ENCODE data around the gene SECISBP2L. TPM values are rescaled to one million over a fixed set of nuclear protein-coding genes. Genes with fewer than 3 reads are reported as not detected.

SECISBP2L gene
- polyA plus RNA-seq, 1 donor (not counting 4 experiments of a cell fraction or from before 2014, with no cell fraction given): 15.4 TPM

DNA sequence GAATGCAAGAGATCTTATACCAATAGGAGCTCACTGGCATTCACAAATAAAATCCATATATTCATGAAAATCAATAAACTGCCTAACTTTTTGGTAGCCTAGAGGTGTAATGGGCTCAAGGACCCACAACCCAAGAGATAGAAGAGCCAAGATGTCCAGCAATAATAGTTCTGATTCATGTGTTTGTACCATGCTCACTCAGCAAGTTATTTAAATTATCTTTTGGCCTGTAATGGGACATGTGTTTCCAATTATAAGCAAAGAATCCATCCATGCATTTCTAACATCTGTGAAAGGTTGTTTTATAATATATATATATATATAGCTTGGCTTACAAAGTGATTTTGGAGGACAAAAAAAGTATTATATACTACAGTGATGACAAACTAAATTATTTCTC, 52.9 kb downstream of the SECISBP2L start:
- Histone ChIP-seq H3K4me2 (ENCODE audit: control insufficient read depth, extremely low read depth, insufficient read depth, low read depth, low read length) (no peak overlapping the region), H3K36me3 (ENCODE audit: control insufficient read depth in 2 of 2, extremely low read depth in 1 of 2, insufficient read depth in 2 of 2, low read length in 2 of 2) (peaks cover 8% of the 10 kb centered on the region in 2 experiments)
- dilution Hi-C loops (cut with MboI; ENCODE audit: extremely low pct_ligation_motif_present, low sequenced_read_pairs): no loop called here

DNA sequence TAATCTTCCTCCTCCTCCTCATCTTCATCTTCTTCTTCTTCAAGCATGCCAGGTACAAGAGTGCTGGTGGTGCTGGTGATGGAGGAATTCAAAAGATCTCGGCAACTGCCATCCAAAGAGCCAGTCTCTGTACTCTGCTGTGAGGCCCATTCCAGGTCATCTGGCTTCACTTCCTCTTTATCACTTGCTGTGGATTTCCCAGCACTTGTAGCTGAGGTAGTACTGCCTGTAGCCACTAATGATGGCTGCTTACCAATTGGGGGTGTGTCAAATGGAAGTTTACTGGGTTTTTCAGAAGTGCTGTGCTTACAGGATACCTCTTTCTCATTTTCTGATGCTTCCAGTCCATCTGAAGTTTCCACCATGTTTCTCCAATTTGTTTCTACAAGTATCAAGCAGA, 53.7 kb downstream of the SECISBP2L start:
- TF ChIP-seq EZH2 (IDR thresholded peaks at IDR 0.05; ENCODE audit: low read length): no peak
- TF ChIP-seq, protein P1, sequence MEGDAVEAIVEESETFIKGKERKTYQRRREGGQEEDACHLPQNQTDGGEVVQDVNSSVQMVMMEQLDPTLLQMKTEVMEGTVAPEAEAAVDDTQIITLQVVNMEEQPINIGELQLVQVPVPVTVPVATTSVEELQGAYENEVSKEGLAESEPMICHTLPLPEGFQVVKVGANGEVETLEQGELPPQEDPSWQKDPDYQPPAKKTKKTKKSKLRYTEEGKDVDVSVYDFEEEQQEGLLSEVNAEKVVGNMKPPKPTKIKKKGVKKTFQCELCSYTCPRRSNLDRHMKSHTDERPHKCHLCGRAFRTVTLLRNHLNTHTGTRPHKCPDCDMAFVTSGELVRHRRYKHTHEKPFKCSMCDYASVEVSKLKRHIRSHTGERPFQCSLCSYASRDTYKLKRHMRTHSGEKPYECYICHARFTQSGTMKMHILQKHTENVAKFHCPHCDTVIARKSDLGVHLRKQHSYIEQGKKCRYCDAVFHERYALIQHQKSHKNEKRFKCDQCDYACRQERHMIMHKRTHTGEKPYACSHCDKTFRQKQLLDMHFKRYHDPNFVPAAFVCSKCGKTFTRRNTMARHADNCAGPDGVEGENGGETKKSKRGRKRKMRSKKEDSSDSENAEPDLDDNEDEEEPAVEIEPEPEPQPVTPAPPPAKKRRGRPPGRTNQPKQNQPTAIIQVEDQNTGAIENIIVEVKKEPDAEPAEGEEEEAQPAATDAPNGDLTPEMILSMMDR (optimal IDR thresholded peaks at IDR 0.05 in 1 of 3, IDR thresholded peaks at IDR 0.05 in 1 of 3, conservative IDR thresholded peaks at IDR 0.05 in 1 of 3; ENCODE audit: extremely low read depth in 1 of 3, insufficient read depth in 2 of 3, low read length in 3 of 3): no peak
- no peak for FAIRE-seq

More for the DNA sequence above, 52.9 kb downstream of the SECISBP2L start:
- DNase-seq (ENCODE audit: low read depth, low spot score) (no peak), FAIRE-seq (no peak)
- no peaks in the 10 kb centered on the region for H3K9me1 ChIP-seq (ENCODE audit: control insufficient read depth, extremely low read depth, insufficient read depth, low read length)
- no peak overlapping the region for H3K27ac ChIP-seq (ENCODE audit: control insufficient read depth, insufficient read depth, low read length)
- no peak overlapping the region for H3K9ac ChIP-seq (ENCODE audit: control insufficient read depth, extremely low read depth, insufficient read depth, low read length)
- H2AFZ ChIP-seq (ENCODE audit: control insufficient read depth, low read length): no peak overlapping the region
- no peaks in the 10 kb centered on the region for H3K27me3 ChIP-seq (ENCODE audit: control insufficient read depth, extremely low read depth, insufficient read depth, low read length)
- TF ChIP-seq EZH2 (IDR thresholded peaks at IDR 0.05; ENCODE audit: low read length): no peak
- TF ChIP-seq, protein P1 (optimal IDR thresholded peaks at IDR 0.05 in 1 of 3, IDR thresholded peaks at IDR 0.05 in 1 of 3, conservative IDR thresholded peaks at IDR 0.05 in 1 of 3; ENCODE audit: extremely low read depth in 1 of 3, insufficient read depth in 2 of 3, low read length in 3 of 3): no peak
- no peaks in the 10 kb centered on the region for H3K79me2 ChIP-seq (ENCODE audit: control insufficient read depth, insufficient read depth, low read length)
- H4K20me1 ChIP-seq (ENCODE audit: control insufficient read depth, extremely low read depth, insufficient read depth, low read length): no peaks in the 10 kb centered on the region
- H3K4me3 ChIP-seq (ENCODE audit: control insufficient read depth in 2 of 3, extremely low read depth in 1 of 3, insufficient read depth in 2 of 3, low read depth in 1 of 3, low read length in 3 of 3): no peak overlapping the region
- H3K9me3 ChIP-seq (ENCODE audit: control insufficient read depth, low read depth, low read length): no peaks in the 10 kb centered on the region
- H3K4me1 ChIP-seq (ENCODE audit: control insufficient read depth, extremely low read depth, insufficient read depth, low read length): no peaks in the 10 kb centered on the region

More for the DNA sequence above, 53.7 kb downstream of the SECISBP2L start:
- no peak overlapping the region for H3K4me2 ChIP-seq (ENCODE audit: control insufficient read depth, extremely low read depth, insufficient read depth, low read depth, low read length)
- dilution Hi-C loops (cut with MboI; ENCODE audit: extremely low pct_ligation_motif_present, low sequenced_read_pairs): no loop called here
- no peaks in the 10 kb centered on the region for H3K9me3 ChIP-seq (ENCODE audit: control insufficient read depth, low read depth, low read length)
- H3K79me2 ChIP-seq (ENCODE audit: control insufficient read depth, insufficient read depth, low read length): no peaks in the 10 kb centered on the region
- no peaks in the 10 kb centered on the region for H3K4me1 ChIP-seq (ENCODE audit: control insufficient read depth, extremely low read depth, insufficient read depth, low read length)
- no peaks in the 10 kb centered on the region for H4K20me1 ChIP-seq (ENCODE audit: control insufficient read depth, extremely low read depth, insufficient read depth, low read length)
- H3K9me1 ChIP-seq (ENCODE audit: control insufficient read depth, extremely low read depth, insufficient read depth, low read length): no peaks in the 10 kb centered on the region
- H2AFZ ChIP-seq (ENCODE audit: control insufficient read depth, low read length): no peak overlapping the region
- DNase-seq (ENCODE audit: low read depth, low spot score): no peak
- no peaks in the 10 kb centered on the region for H3K27me3 ChIP-seq (ENCODE audit: control insufficient read depth, extremely low read depth, insufficient read depth, low read length)
- H3K27ac ChIP-seq (ENCODE audit: control insufficient read depth, insufficient read depth, low read length): no peak overlapping the region
- H3K9ac ChIP-seq (ENCODE audit: control insufficient read depth, extremely low read depth, insufficient read depth, low read length): no peak overlapping the region
- peaks cover 8% of the 10 kb centered on the region in 2 experiments for H3K36me3 ChIP-seq (ENCODE audit: control insufficient read depth in 2 of 2, extremely low read depth in 1 of 2, insufficient read depth in 2 of 2, low read length in 2 of 2)
- no peak overlapping the region for H3K4me3 ChIP-seq (ENCODE audit: control insufficient read depth in 2 of 3, extremely low read depth in 1 of 3, insufficient read depth in 2 of 3, low read depth in 1 of 3, low read length in 3 of 3)

Data from keratinocyte (primary cell).